Cerebellar nuclear complex (tissue), 1 donor: ENCODE measurements around the gene LMX1B.

Experiments
- DNase-seq, 2 experiments: peaks; one replicate each; lab custom pipeline; 2025; lab: John Stamatoyannopoulos, UW

Gene LMX1B

DNA sequence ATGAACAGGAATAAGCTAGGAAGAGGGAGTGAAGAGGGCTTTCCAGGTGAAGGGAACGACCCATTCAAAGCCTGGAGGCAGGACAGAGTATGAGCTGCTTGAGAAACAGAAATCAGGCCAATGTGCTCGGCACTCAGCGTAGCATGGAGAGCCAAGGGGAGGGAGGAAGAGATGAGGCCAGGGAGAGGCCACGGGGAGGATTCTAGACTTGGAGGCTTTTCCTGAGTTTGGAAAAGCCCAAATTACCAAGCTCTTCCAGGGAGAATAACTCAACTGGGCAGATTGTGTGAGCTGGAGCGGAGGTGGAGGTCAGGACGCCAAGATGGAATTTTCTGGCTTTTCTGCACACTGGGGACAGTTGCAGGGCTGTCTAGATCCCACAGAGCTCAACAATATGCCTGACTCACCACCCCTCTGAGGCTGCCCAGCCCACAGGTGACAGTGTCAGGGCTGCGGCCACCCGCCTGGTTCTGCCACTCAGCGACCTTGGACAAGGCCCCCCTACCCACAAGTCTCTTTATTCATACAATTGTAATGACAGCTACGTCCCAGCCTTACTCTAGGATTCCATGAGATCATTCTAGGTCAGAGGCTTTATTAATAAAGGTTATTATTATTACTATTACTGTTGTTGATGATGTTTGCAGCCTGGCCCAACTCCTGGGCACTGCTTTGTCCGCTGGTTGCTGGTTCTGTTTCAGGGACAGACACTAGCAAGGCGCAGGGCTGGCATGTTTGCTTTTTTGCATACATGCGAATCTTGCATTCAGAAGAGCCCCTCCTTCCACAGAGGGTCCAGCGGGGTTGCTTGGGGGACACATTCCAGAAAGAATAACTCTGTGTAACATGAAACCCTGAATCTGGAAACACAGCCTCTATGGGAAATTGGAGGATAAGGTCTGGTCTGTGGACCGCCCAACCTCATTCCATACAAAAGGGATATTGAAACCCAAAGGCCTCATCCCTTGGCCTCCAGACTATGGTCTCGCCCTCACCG is 9.4 kb upstream of the LMX1B start:
- DNase-seq, result no peak

GRCh38 chr9:126605792-126606482 is 7.8 kb upstream of the LMX1B start:
- DNase-seq, result no peak

GRCh38 chr9:126606483-126606870 is 7.3 kb upstream of the LMX1B start:
- no peak for DNase-seq

- DNase-seq, result no peak
Observed at GRCh38 chr9:126607086-126607485, 6.6 kb upstream of the LMX1B start.

DNA sequence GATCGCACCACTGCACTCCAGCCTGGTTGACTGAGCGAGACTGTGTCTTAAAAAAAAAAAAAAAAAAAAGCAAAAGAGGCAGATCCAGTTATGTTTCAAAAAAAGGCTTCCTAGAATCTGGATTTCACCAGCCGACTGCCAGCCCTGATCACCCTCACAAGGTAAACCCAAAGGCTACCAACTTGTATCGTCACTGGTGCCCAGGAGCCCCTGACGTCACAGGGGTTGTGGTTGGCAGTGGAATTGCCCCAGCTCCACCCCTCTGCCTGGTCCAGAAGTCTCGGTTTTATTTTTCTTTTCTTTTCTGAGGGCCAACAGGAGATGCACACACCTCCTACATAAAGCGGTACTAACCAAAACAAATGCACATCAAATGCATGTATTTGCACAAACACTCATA is 6.0 kb upstream of the LMX1B start:
- DNase-seq, result no peak

- no peak for DNase-seq
Observed at GRCh38 chr9:126608551-126608950, 5.2 kb upstream of the LMX1B start.

- no peak for DNase-seq
Observed at GRCh38 chr9:126609191-126609590, 4.5 kb upstream of the LMX1B start.

DNA sequence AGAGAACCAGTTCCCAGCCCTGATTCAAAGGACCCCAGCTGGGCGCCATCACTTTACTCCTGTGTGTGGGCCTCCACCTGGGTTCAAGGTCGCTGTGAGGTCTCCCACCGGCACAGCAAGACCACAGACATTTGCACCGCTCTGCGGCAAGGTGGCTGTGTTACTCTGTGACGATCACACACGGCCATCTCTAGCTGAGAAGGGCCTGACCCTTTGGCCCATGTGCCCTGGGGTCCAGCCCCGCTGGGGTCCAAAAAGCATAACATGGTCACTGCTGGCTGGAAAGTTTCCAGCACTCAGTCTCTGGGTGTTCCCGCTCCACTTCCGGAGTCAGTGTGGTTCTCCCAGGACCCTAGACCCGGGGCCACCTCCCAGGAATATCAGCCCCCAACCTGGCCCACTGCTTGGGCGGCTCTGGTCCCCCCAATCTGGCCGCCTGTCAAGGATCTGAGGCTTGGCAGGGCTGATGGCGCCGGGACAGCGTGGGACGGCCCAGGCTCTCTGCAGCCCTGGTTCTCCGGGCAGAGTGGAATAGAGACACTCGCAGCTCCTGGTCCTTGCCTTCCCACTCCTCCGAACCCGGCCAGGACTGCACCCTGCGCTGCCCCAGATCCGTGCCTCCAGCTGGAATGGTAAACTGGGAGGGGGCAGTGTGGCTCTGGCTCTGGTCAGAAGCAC is 3.9 kb upstream of the LMX1B start:
- no peak for DNase-seq

DNA sequence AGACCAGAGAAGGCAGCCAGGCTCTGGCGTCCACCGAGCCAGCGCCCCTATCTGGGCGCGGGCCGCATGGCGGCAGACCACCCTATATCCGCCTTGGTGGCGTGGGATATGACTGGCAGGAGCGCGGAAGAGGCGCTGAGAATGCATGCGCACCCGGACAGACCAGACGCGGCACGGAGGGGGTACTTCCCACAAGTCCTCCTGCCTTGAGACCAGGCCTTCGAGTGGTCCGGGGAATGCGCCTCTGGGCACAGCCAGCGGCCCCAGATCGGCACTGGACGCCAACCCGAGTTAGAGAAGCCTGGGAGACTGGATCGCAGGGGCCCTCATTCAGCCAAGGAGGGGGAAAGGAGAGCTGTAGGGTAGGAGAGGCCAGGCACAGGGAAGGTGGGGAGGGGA is 2.5 kb upstream of the LMX1B start:
- DNase-seq, result no peak

- DNase-seq, result no peak
Observed at GRCh38 chr9:126611592-126612325, 2.0 kb upstream of the LMX1B start.

DNA sequence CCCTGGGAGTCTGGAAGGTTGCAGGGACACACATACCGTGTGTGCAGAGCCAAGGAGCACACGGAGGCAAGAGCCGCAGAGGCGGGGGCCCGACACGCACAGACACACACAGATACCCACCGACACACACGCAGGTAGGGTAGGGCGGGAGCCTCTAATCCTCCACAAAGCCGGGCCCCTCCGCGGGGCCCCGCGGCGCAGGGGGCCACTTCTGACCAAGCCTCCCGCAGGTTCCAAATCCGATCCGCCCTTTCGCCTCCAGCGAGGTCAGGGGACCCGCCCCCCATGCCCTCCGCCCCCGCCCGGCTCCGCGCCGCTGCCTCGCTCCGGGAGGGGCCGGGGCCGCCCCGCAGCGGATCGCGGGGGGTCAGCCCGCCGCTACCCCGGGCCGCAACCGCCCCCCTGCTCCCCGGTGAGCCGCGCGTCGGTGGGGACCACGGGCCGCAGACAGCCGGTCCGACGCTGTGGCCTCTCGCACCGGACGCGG is 1.4 kb upstream of the LMX1B start:
- no peak for DNase-seq

GRCh38 chr9:126612813-126613641 is 701 bp upstream of the LMX1B start:
- no peak for DNase-seq

DNA sequence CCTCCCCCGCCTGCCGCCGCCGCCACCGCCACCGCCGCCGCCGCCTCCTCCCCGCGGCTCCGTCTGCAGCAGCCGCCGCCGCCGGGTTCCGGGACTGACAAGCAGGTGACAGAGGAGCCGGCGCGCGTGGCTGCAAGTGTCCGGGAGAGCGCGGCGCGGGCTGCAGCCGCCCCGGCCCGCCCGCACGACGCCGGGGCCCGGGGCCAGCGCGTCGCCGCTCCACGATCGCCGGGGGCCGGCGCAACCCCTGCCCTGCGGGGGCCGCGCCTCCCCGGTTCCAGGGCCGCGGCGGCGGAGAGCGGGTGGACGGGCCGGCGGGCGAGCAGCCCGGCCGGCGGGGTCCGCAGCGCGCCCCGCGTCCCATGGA is 343 bp downstream of the LMX1B start:
- no peak for DNase-seq

GRCh38 chr9:126614455-126615244 is 922 bp downstream of the LMX1B start:
- DNase-seq, result no peak

DNA sequence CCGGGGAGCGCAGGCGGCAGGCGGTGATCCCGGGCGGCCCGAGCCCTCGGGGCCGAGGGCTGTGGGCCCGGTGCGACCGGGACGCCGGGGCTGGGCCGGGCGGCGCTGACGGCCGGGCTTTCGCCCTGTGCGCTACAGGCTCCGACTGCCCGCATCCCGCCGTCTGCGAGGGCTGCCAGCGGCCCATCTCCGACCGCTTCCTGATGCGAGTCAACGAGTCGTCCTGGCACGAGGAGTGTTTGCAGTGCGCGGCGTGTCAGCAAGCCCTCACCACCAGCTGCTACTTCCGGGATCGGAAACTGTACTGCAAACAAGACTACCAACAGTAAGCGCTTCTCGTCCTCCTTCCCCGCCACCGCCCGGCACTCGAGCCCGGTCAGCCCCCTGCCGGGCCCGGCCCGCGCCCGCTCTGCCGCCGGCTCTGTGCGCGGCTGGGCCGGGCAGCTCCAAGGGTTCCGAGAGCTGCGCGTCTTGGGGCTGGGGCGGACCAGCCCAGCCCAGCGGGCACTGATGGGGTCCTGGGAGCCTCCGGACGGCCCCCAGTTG is 1.6 kb downstream of the LMX1B start:
- no peak for DNase-seq

GRCh38 chr9:126615791-126616447 is 2.2 kb downstream of the LMX1B start:
- DNase-seq, result no peak

DNA sequence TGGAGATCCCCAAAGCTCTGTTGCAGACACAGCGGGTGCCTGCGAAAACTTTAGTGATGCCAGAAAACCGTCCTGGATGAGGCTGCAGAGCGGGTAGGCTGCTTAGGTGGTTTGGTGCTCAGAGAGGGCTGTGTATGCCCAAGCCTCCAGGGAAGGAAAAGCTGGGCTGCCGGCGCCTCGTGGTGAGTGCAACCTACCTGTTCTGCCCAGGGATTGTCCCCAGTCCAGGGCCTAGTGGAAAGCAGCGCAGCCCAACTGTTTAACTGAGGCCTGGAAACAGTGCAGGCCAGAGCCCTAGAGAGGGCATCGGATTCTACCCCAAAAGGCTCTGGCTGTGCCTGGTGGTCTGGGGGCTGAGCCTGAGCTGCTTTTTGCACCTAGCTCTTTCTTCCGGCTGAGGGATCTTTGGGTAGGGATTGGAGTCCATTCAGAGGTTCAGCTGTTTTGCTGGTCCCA is 2.8 kb downstream of the LMX1B start:
- DNase-seq, result no peak

- no peak for DNase-seq
Observed at GRCh38 chr9:126617003-126617822, 3.5 kb downstream of the LMX1B start.
